ENCODE measurements around the gene RBM46. TPM values are rescaled to one million over a fixed set of nuclear protein-coding genes. Genes with fewer than 3 reads are reported as not detected.

The RBM46 gene
- total RNA-seq, 6 experiments from 2014 or later = 0.11 to 0.15 TPM; not detected in 4

- H3K9me3 ChIP-seq = no peaks in the 10 kb centered on the region
- H3K4me1 ChIP-seq = peaks cover 0 to 24% (median 3%) of the 10 kb centered on the region in 4 donors
- DNase-seq (peak in 1 of 3 donors; percentile 51), ATAC-seq (peak in 3 of 4 donors; percentile 19 to 27 (median 26))
- peaks cover 0 to 27% of the 10 kb centered on the region in 2 donors for H3K27me3 ChIP-seq
- WGBS (ENCODE audit: insufficient coverage, low coverage, low lambda C conversion rate, missing lambda C conversion rate) = 4% methylated on average over 42 of the region's 49 CpGs
- H3K27ac ChIP-seq = no peak overlapping the region
- no peaks in the 10 kb centered on the region for H3K36me3 ChIP-seq
- peak overlapping the region in 1 of 3 donors; percentile 24 for H3K4me3 ChIP-seq
- intact Hi-C loops (cut with DNase I) = no loop called here
- TF ChIP-seq POLR2A (IDR thresholded peaks at IDR 0.05) (no peak), CTCF (IDR thresholded peaks at IDR 0.05) (no peak)
Observed at GRCh38 chr4:154741922-154742850, 38.9 kb upstream of the RBM46 start.

GRCh38 chr4:154743683-154744340 is 37.3 kb upstream of the RBM46 start, which contains the start of gene LRAT:
Gene LRAT, plus strand, starts transcription at chr4:154744000. Its CDS starts 327 bp downstream, at chr4:154744327.
- H3K27ac ChIP-seq = no peak within 1 kb of the TSS
- peak; percentile 57 to 59 (median 58) for DNase-seq
- H3K36me3 ChIP-seq = no peaks in the 10 kb centered on the region
- WGBS (ENCODE audit: insufficient coverage, low coverage, low lambda C conversion rate, missing lambda C conversion rate) = 5% methylated on average over 17 of the region's 55 CpGs
- H3K27me3 ChIP-seq = peaks cover 0 to 27% of the 10 kb centered on the region in 2 donors
- intact Hi-C loops (cut with DNase I) = no loop called here
- peaks cover 0 to 24% (median 3%) of the 10 kb centered on the region in 4 donors for H3K4me1 ChIP-seq
- peak within 1 kb of the TSS; percentile 34 to 53 (median 52) for H3K4me3 ChIP-seq
- peak; percentile 80 to 90 (median 84) for ATAC-seq
- no peaks in the 10 kb centered on the region for H3K9me3 ChIP-seq
- no peak for TF ChIP-seq CTCF (IDR thresholded peaks at IDR 0.05)
- no peak for TF ChIP-seq POLR2A (IDR thresholded peaks at IDR 0.05)

- ATAC-seq (no peak), DNase-seq (no peak)
- peaks cover 0 to 27% of the 10 kb centered on the region in 2 donors for H3K27me3 ChIP-seq
- H3K36me3 ChIP-seq = no peaks in the 10 kb centered on the region
- H3K27ac ChIP-seq = no peak overlapping the region
- H3K9me3 ChIP-seq = no peaks in the 10 kb centered on the region
- WGBS (ENCODE audit: insufficient coverage, low coverage, low lambda C conversion rate, missing lambda C conversion rate) = 10% methylated on average over 21 of the region's 31 CpGs
- peak overlapping the region; percentile 34 to 53 (median 52) for H3K4me3 ChIP-seq
- intact Hi-C loops (cut with DNase I) = no loop called here
- TF ChIP-seq CTCF (IDR thresholded peaks at IDR 0.05) (no peak), POLR2A (IDR thresholded peaks at IDR 0.05) (no peak)
- H3K4me1 ChIP-seq = peaks cover 0 to 24% (median 3%) of the 10 kb centered on the region in 4 donors
Observed at GRCh38 chr4:154744341-154744926, 36.6 kb upstream of the RBM46 start.

- DNase-seq = no peak
- Histone ChIP-seq H3K9me3 (no peaks in the 10 kb centered on the region), H3K4me1 (no peaks in the 10 kb centered on the region), H3K4me3 (no peak overlapping the region), H3K27ac (no peak overlapping the region), H3K36me3 (no peaks in the 10 kb centered on the region), H3K27me3 (no peaks in the 10 kb centered on the region)
- ATAC-seq = no peak
- intact Hi-C loops (cut with DNase I) = no loop called here
- WGBS (ENCODE audit: insufficient coverage, low coverage, low lambda C conversion rate, missing lambda C conversion rate) = 50% methylated on average over 2 of the region's 6 CpGs
- TF ChIP-seq CTCF (IDR thresholded peaks at IDR 0.05) = no peak
- TF ChIP-seq POLR2A (IDR thresholded peaks at IDR 0.05) = no peak
Observed at GRCh38 chr4:154757713-154758112, 23.4 kb upstream of the RBM46 start.

All from right lobe of liver (tissue), 6 donors.